HEK293 (cell line): ENCODE data around the gene FOXR2.

ENCODE experiments used
- CTCF ChIP-seq: fragments of 450-650 bp; formaldehyde crosslinking; IDR thresholded peaks from 2 replicates; pipeline ENCODE4 v1.5.1; 2016; ENCODE audit warnings: missing biosample characterization, missing genetic modification characterization
- SCRT1 ChIP-seq: fragments of 450-650 bp; formaldehyde crosslinking; IDR thresholded peaks from 2 replicates; pipeline ENCODE4 v1.5.1; 2016; ENCODE audit warnings: missing biosample characterization, missing genetic modification characterization, borderline replicate concordance
- SP3 ChIP-seq: fragments of 450-650 bp; formaldehyde crosslinking; IDR thresholded peaks from 2 replicates; pipeline ENCODE4 v1.5.1; 2016; ENCODE audit warnings: missing biosample characterization, missing genetic modification characterization
- ZNF146 ChIP-seq: fragments of 450-650 bp; formaldehyde crosslinking; IDR thresholded peaks from 2 replicates; pipeline ENCODE4 v1.5.1; 2016; ENCODE audit warnings: missing biosample characterization, missing genetic modification characterization
- ZNF175 ChIP-seq: fragments of 450-650 bp; formaldehyde crosslinking; IDR thresholded peaks from 2 replicates; pipeline ENCODE4 v1.5.1; 2016; ENCODE audit warnings: missing biosample characterization, missing genetic modification characterization
- ZNF544 ChIP-seq: fragments of 450-650 bp; formaldehyde crosslinking; IDR thresholded peaks from 2 replicates; pipeline ENCODE4 v1.5.0; 2017; ENCODE audit warnings: missing biosample characterization, missing genetic modification characterization
- ZNF555 ChIP-seq: fragments of 450-650 bp; formaldehyde crosslinking; conservative IDR thresholded peaks from 2 replicates; pipeline ENCODE4 v1.5.1; 2017; ENCODE audit warnings: missing biosample characterization, mild to moderate bottlenecking, missing genetic modification characterization, inconsistent platforms

- TF ChIP-seq ZNF555 (tag by site-specific recombination): no peak
- no peak for TF ChIP-seq SP3
- TF ChIP-seq ZNF175 (tag by site-specific recombination): no peak
- no peak for TF ChIP-seq CTCF
- no peak for TF ChIP-seq ZNF544 (tag by site-specific recombination)
- TF ChIP-seq SCRT1: no peak
- no peak for TF ChIP-seq ZNF146 (tag by site-specific recombination)
Observed at GRCh38 chrX:55593296-55593695, 29.9 kb upstream of the FOXR2 start.
